Suprapubic skin (tissue), 3 donors: ENCODE data around the gene CISTR.

Experiments
- POLR2A ChIP-seq, 2 donors: fragments of 450-650 bp; IDR thresholded peaks; one replicate each; pipeline ENCODE4 v1.6.1; 2017; ENCODE audit warnings: antibody characterized with exemption in 2 of 2, mild to moderate bottlenecking in 2 of 2, moderate library complexity in 2 of 2
- TF ChIP-seq, protein P1 (sequence below), 2 donors: fragments of 200-600 bp in 1 of 2; fragments of 450-650 bp in 1 of 2; sonication (generic) in 1 of 2; IDR thresholded peaks; one replicate each; pipeline ENCODE4 v1.5.1; 2016 to 2019; ENCODE audit warnings: antibody characterized with exemption in 2 of 2, mild to moderate bottlenecking in 1 of 2, moderate library complexity in 1 of 2

DNA sequence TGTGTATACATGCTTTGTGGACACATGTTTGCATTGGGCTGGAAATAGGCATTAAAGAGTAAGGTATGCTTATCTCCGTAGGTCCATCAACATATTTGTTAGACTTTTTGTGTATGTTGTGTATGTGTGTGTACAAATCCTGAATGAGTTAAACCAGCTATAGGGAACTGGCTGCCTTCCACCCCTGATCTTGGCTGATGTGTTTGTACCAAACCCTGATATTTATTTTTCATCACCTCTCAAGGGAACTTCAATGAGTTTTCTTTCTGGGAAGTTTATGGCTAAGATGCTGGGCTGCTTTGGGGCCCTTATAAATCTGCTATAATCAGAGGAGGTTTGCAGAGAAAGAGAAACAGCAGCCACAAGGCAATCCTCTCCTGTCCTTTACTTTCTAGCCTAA lies 37.1 kb upstream of the CISTR start:
- TF ChIP-seq, protein P1, sequence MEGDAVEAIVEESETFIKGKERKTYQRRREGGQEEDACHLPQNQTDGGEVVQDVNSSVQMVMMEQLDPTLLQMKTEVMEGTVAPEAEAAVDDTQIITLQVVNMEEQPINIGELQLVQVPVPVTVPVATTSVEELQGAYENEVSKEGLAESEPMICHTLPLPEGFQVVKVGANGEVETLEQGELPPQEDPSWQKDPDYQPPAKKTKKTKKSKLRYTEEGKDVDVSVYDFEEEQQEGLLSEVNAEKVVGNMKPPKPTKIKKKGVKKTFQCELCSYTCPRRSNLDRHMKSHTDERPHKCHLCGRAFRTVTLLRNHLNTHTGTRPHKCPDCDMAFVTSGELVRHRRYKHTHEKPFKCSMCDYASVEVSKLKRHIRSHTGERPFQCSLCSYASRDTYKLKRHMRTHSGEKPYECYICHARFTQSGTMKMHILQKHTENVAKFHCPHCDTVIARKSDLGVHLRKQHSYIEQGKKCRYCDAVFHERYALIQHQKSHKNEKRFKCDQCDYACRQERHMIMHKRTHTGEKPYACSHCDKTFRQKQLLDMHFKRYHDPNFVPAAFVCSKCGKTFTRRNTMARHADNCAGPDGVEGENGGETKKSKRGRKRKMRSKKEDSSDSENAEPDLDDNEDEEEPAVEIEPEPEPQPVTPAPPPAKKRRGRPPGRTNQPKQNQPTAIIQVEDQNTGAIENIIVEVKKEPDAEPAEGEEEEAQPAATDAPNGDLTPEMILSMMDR (IDR thresholded peaks at IDR 0.05), result no peak
- TF ChIP-seq POLR2A (IDR thresholded peaks at IDR 0.05), result no peak
